HG02571 (cell line): ENCODE data around the gene ADK.
"Not testable (repeated sequence)": the region's sequence is repeated elsewhere in the genome, so short reads cannot be mapped to it uniquely, and the experiment has no call there.

Experiments
- ATAC-seq: cut with Tn5 transposase; IDR thresholded peaks from one replicate; pipeline ENCODE4 v1.9.1; 2021; ENCODE audit warnings: mild to moderate bottlenecking, moderate library complexity; ENCODE audit not compliant: unreplicated experiment

The ADK gene

GRCh38 chr10:74150990-74151878, at the start of gene ADK:
Gene ADK, plus strand, starts transcription at chr10:74151221. Its CDS starts 58 bp downstream, at chr10:74151279.
- peak; percentile 87 for ATAC-seq

GRCh38 chr10:74103560-74104258, 47.3 kb upstream of the ADK start:
- no peak for ATAC-seq

GRCh38 chr10:74104480-74104879, 46.5 kb upstream of the ADK start:
- no peak for ATAC-seq

GRCh38 chr10:74104996-74105395, 46.0 kb upstream of the ADK start:
- ATAC-seq = no peak

GRCh38 chr10:74107391-74107790, 43.6 kb upstream of the ADK start:
- ATAC-seq = no peak

- no peak for ATAC-seq
These were observed 41.6 kb upstream of the ADK start for GRCh38 chr10:74109452-74109851.

- ATAC-seq = no peak
These were observed 40.9 kb upstream of the ADK start for GRCh38 chr10:74110120-74110519.

GRCh38 chr10:74111799-74112198, 39.2 kb upstream of the ADK start:
- ATAC-seq = no peak

GRCh38 chr10:74113546-74113945, 37.5 kb upstream of the ADK start:
- ATAC-seq = no peak

- no peak for ATAC-seq
These were observed 37.0 kb upstream of the ADK start for GRCh38 chr10:74114041-74114448.

GRCh38 chr10:74117738-74118137, 33.3 kb upstream of the ADK start:
- no peak for ATAC-seq

- no peak for ATAC-seq
These were observed 32.2 kb upstream of the ADK start for GRCh38 chr10:74118804-74119203.

- ATAC-seq = no peak
These were observed 30.1 kb upstream of the ADK start for GRCh38 chr10:74120911-74121310.

- no peak for ATAC-seq
These were observed 29.7 kb upstream of the ADK start for GRCh38 chr10:74121368-74121767.

- ATAC-seq = no peak
These were observed 29.0 kb upstream of the ADK start for GRCh38 chr10:74122060-74122459.

- no peak for ATAC-seq
These were observed 27.9 kb upstream of the ADK start for GRCh38 chr10:74123081-74123480.

- ATAC-seq = no peak
These were observed 16.8 kb upstream of the ADK start for GRCh38 chr10:74133923-74134820.

GRCh38 chr10:74135452-74135851, 15.6 kb upstream of the ADK start:
- no peak for ATAC-seq

GRCh38 chr10:74137992-74138391, 13.0 kb upstream of the ADK start:
- no peak for ATAC-seq

- ATAC-seq = not testable (repeated sequence)
These were observed 12.4 kb upstream of the ADK start for GRCh38 chr10:74138596-74138995.

GRCh38 chr10:74139981-74140380, 11.0 kb upstream of the ADK start:
- no peak for ATAC-seq
